HK-2 (cell line): ENCODE data around the gene LAPTM5.
A peak's percentile ranks its signal among the peaks of the same experiment; 100 is the strongest.

Source experiments
- DNase-seq: peaks from one replicate; pipeline ENCODE4 v3.0.0-alpha.2; 2018; ENCODE audit not compliant: unreplicated experiment

Gene LAPTM5

GRCh38 chr1:30756206-30756544 is 1.4 kb downstream of the LAPTM5 start:
- no peak for DNase-seq

- no peak for DNase-seq
These were observed 1.8 kb downstream of the LAPTM5 start for GRCh38 chr1:30755746-30756145.

GRCh38 chr1:30755334-30755733 is 2.2 kb downstream of the LAPTM5 start:
- no peak for DNase-seq

GRCh38 chr1:30754684-30755171 is 2.8 kb downstream of the LAPTM5 start:
- DNase-seq, result no peak

- DNase-seq, result no peak
These were observed 3.9 kb downstream of the LAPTM5 start for GRCh38 chr1:30753660-30754123.

- no peak for DNase-seq
These were observed 4.5 kb downstream of the LAPTM5 start for GRCh38 chr1:30753118-30753517.

GRCh38 chr1:30752651-30752908 is 5.0 kb downstream of the LAPTM5 start:
- DNase-seq, result no peak

- no peak for DNase-seq
These were observed 5.5 kb downstream of the LAPTM5 start for GRCh38 chr1:30751830-30752650.

GRCh38 chr1:30750731-30751291 is 6.8 kb downstream of the LAPTM5 start:
- no peak for DNase-seq

GRCh38 chr1:30749691-30750583 is 7.6 kb downstream of the LAPTM5 start:
- no peak for DNase-seq

GRCh38 chr1:30748699-30749401 is 8.7 kb downstream of the LAPTM5 start:
- peak; percentile 33 for DNase-seq

GRCh38 chr1:30748098-30748698 is 9.4 kb downstream of the LAPTM5 start:
- no peak for DNase-seq

- no peak for DNase-seq
These were observed 10.3 kb downstream of the LAPTM5 start for GRCh38 chr1:30747033-30748008.

- no peak for DNase-seq
These were observed 11.2 kb downstream of the LAPTM5 start for GRCh38 chr1:30746212-30747032.

- no peak for DNase-seq
These were observed 11.8 kb downstream of the LAPTM5 start for GRCh38 chr1:30745834-30746208.

GRCh38 chr1:30745156-30745833 is 12.3 kb downstream of the LAPTM5 start:
- no peak for DNase-seq

GRCh38 chr1:30744060-30744756 is 13.4 kb downstream of the LAPTM5 start:
- DNase-seq, result no peak

- DNase-seq, result no peak
These were observed 14.0 kb downstream of the LAPTM5 start for GRCh38 chr1:30743584-30744059.
